ENCODE measurements around the gene CUZD1.

The CUZD1 gene

GRCh38 chr10:122812751-122813150 lies 32.9 kb downstream of the CUZD1 start:
- no peak for DNase-seq (ENCODE audit: low read depth)

- DNase-seq (ENCODE audit: low read depth), result no peak
Observed at GRCh38 chr10:122802282-122802681, 43.4 kb downstream of the CUZD1 start.

- no peak for DNase-seq (ENCODE audit: low read depth)
Observed at GRCh38 chr10:122798704-122799231, 46.9 kb downstream of the CUZD1 start.

GRCh38 chr10:122796796-122797195 lies 48.9 kb downstream of the CUZD1 start:
- DNase-seq (ENCODE audit: low read depth), result no peak

GRCh38 chr10:122795924-122796323 lies 49.7 kb downstream of the CUZD1 start:
- no peak for DNase-seq (ENCODE audit: low read depth)

GRCh38 chr10:122786269-122786668 lies 59.4 kb downstream of the CUZD1 start:
- DNase-seq (ENCODE audit: low read depth), result peak; percentile 26

GRCh38 chr10:122782911-122783310 lies 62.7 kb downstream of the CUZD1 start:
- no peak for DNase-seq (ENCODE audit: low read depth)

Measured in iris pigment epithelial cell (primary cell).